GM18526 (cell line): Measurements from ENCODE around the gene SYT13.

Source experiments
- POLR2A ChIP-seq: IDR thresholded peaks from 3 replicates; pipeline ENCODE4 v1.6.1; 2011; ENCODE audit not compliant: insufficient read length; ENCODE audit errors: extremely low read depth

The SYT13 gene

GRCh38 chr11:45290586-45290985, 4.4 kb upstream of the SYT13 start:
- no peak for TF ChIP-seq POLR2A

GRCh38 chr11:45289369-45289768, 3.2 kb upstream of the SYT13 start:
- no peak for TF ChIP-seq POLR2A

- TF ChIP-seq POLR2A = no peak
These were observed 2.2 kb upstream of the SYT13 start for GRCh38 chr11:45288339-45288738.

DNA sequence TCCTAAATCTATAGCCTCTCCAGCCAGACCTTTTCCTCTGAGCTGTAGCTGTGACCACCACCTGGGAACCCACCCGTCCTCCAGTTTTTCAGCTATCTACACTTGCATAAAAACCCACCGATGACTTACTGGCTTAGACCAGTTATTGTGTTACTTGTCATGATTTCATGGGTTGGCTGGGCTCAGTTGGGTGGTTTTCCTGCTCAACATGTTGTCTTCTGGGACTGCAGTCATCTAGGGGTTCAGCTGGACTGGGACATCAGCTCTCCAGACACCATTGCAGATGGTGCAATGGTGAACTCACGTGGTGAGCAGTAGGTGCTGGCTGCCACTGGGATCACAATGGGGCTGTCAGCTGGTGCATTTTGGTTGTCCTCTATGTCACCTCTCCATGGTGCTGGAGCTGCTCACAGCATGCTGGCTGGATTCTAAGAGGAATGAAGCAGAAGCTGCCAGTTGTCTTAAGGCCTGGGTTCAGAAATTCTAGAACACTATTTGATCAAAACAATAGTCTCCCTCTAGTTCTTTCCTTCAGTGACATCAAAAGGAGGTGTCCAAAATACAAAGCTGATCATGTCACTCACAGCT, 1.3 kb upstream of the SYT13 start:
- TF ChIP-seq POLR2A = no peak

GRCh38 chr11:45285250-45285828, 802 bp downstream of the SYT13 start:
- no peak for TF ChIP-seq POLR2A

GRCh38 chr11:45282081-45282480, 4.1 kb downstream of the SYT13 start:
- no peak for TF ChIP-seq POLR2A

GRCh38 chr11:45280449-45280848, 5.7 kb downstream of the SYT13 start:
- no peak for TF ChIP-seq POLR2A

DNA sequence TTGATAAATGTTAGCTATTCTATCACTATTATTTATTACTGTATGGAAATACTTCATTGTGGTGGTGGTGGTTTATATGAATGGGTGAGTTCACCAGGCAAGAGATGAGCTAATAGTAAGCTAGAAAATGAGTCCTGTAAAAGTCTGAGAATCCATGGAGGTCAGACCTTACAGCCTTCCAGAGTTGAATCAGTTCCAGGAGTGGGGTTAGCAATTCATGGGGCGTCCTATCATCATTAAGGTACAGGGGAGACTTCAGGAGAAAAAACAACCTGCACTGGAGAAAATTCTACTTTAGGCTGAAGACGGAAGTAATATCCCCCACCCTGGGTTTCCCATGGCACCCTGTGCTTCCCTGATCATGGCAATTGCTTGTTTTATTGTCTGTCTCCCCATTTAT, 6.5 kb downstream of the SYT13 start:
- no peak for TF ChIP-seq POLR2A

DNA sequence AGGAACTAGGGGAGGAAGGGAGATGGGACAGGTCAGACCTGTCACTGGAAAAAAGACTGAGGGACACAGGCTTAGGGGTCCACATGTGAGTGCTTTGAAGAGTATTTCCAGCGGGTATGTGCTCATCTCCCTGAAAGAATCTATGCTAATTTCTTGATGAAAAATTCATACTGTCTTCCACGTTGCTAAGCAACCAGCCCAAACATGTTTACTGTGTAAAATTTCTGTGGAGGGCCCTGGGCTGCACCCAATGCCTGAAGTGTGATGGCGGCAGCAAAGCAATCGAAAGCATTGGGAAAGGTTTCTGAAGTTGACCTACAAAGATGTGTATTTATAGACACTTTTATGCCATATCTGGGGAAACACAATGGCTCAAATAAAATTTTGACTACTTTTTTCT, 7.4 kb downstream of the SYT13 start:
- TF ChIP-seq POLR2A = no peak

DNA sequence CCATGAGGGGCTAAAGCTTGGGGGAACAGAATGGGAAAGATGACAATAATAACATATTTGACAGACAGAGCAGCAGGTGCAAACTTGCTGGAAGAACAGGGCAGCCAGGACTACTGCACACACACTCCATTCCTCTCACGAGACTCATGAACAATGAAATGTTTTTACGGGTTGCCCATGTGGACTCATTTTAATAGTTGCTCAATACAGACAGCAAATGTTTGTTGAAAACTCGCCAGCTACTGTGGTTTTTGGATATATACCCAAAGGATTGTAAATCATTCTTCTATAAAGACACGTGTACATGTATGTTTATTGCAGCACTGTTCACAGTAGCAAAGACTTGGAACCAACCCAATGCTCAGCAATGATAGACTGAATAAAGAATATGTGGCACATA, 10.3 kb downstream of the SYT13 start:
- TF ChIP-seq POLR2A = no peak

DNA sequence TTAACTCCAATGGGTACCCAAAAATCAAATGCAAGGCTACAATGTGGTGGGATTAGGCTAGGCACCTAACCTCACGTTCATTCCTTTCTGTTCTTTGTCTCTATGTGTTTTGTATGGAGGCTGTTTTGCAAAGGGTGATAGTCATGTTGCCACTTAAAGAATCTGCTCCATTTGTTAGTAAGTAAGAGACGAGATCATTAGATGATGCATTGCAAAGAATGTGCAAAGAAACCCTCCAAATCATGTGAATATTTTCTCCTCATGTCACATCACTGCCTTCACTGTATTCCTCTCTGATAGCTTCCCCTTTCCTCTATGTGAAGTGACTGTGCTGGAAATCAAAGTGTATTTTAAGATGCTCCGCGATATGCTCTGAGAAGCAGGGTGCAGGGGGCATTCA, 11.9 kb downstream of the SYT13 start:
- TF ChIP-seq POLR2A = no peak

DNA sequence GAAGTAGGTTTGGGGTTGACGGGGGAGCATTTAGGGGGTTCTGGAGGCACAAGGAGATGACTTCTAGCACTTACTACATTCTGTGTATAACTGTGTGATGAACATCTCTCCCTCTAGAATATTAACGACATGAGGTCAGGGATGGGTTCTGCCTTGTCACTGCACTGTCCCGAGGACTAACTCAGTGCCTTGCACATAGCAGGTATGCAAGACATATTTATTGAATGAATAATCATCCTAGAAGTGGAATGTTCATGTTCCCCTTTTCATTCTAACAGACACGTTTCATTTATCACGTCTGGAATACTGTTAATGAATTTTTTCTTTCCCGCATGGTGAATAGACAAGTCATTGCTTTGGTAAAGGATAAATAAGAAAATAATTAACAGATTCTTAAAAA, 12.6 kb downstream of the SYT13 start:
- TF ChIP-seq POLR2A = no peak

- no peak for TF ChIP-seq POLR2A
These were observed 13.4 kb downstream of the SYT13 start for GRCh38 chr11:45272701-45273100.

DNA sequence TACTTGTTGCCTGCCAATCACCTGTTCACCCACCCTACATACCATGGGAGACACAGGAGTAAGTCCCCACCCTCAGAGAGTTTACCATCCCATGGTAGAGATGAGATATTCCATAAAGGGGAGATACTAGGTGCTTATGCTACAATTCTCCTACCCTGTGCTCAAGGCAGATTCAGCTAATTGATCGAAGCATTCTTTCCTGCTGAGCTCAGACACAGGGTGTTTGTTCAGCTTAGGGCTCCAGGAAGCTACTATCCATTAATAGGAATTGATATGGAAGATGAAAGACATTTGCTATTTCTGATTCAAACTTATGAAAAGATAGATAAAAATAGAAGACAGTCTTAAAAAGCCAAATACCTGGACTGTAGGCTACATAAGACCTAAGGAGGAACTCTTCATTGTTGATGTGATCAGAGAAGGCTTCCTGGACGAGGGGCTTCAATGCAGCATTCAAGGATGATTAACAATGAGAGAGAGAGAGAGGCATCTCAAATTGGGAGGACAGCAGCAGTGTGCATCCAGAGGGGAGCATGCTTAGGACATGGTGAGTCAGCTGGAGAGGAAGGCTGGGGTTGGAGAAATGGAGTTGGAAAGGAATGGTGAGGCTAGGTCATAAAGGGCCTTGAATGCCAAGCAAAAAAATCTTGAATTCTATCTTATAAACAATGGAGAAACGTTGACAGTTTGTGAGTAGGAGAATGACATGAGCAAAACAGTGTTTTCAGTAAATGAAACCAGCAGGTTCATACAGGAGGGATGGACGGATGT, 15.0 kb downstream of the SYT13 start:
- TF ChIP-seq POLR2A = no peak

GRCh38 chr11:45269678-45270077, 16.5 kb downstream of the SYT13 start:
- no peak for TF ChIP-seq POLR2A

DNA sequence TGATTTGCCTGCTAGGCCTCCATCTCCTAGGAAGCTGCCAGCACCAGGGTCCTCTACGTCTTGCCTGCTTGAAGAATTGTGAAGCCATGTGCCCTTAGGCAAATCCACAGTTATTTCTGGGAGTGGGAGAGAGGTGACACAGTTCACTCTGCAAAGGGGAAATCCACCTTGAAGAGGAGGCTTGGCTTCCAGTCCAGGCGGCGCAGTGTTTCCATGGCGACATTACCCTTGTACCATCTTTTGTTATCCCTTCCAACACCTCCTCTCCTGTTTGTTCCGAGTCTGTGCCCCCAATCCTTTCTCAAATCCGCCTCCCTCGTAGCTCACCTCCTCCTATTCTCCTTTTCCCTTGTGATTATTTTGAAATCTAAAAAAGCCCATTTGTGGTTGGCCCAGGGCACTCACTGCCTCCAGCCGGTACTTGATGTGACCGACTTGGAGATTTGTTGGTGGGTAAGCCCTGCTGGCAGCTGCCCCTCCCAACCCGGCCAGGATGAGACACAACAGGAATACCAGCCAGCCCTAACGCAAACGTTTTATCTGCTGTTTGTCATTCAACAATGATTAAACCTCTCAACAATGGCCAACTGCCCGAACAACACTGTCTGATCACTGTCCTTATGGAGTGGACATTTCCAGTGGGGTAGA, 18.4 kb downstream of the SYT13 start:
- TF ChIP-seq POLR2A = no peak
